SK-N-SH treated with all-trans-retinoic acid at 6 μM for 48 hours (cell line): ENCODE measurements around the gene CSRP2.

ENCODE experiments used
- ATAC-seq: fragments of 200-7000 bp; cut with Tn5 transposase; 3 replicates; pipeline ENCODE4 v1.9.1; 2020; ENCODE audit warnings: mild to moderate bottlenecking, moderate library complexity
- ARNTL ChIP-seq: fragments of 450-650 bp; formaldehyde crosslinking; IDR thresholded peaks from 2 replicates; pipeline ENCODE4 v1.5.0; 2020; ENCODE audit warnings: low read depth, mild to moderate bottlenecking, moderate library complexity, borderline replicate concordance
- CSDC2 ChIP-seq: fragments of 250-450 bp; sonication (Bioruptor Pico); IDR thresholded peaks from 2 replicates; pipeline ENCODE4 v1.5.0; 2020; ENCODE audit warnings: mild to moderate bottlenecking, moderate library complexity
- ESRRG ChIP-seq: fragments of 250-450 bp; sonication (Bioruptor Pico); IDR thresholded peaks from 2 replicates; pipeline ENCODE4 v1.6.1; 2021; ENCODE audit warnings: mild to moderate bottlenecking
- ISL1 ChIP-seq: fragments of 250-450 bp; sonication (Bioruptor Pico); IDR thresholded peaks from 2 replicates; pipeline ENCODE4 v2.1.2; 2022; ENCODE audit warnings: mild to moderate bottlenecking, moderate library complexity
- OSR1 ChIP-seq: fragments of 250-450 bp; sonication (Bioruptor Pico); IDR thresholded peaks from 2 replicates; pipeline ENCODE4 v1.8.0; 2022; ENCODE audit warnings: moderate library complexity, mild to moderate bottlenecking, inconsistent platforms
- PPARA ChIP-seq: fragments of 250-450 bp; sonication (Bioruptor Pico); IDR thresholded peaks from 2 replicates; pipeline ENCODE4 v1.5.0; 2020; ENCODE audit warnings: mild to moderate bottlenecking, borderline replicate concordance
- RARB ChIP-seq: fragments of 250-450 bp; sonication (Bioruptor Pico); IDR thresholded peaks from 2 replicates; pipeline ENCODE4 v1.8.0; 2021; ENCODE audit warnings: mild to moderate bottlenecking, moderate library complexity
- SNAI2 ChIP-seq: fragments of 250-450 bp; sonication (Bioruptor Pico); IDR thresholded peaks from 2 replicates; pipeline ENCODE4 v1.5.0; 2020; ENCODE audit warnings: mild to moderate bottlenecking, moderate library complexity
- TCF4 ChIP-seq: fragments of 250-450 bp; sonication (Bioruptor Pico); IDR thresholded peaks from 2 replicates; pipeline ENCODE4 v1.8.0; 2021; ENCODE audit warnings: mild to moderate bottlenecking, moderate library complexity, borderline replicate concordance
- TOX ChIP-seq: fragments of 250-450 bp; sonication (Bioruptor Pico); IDR thresholded peaks from 2 replicates; pipeline ENCODE4 v1.8.0; 2021; ENCODE audit warnings: mild to moderate bottlenecking, moderate library complexity, borderline replicate concordance
- ZC3H10 ChIP-seq: fragments of 250-450 bp; sonication (Bioruptor Pico); IDR thresholded peaks from 2 replicates; pipeline ENCODE4 v1.5.1; 2021; ENCODE audit warnings: mild to moderate bottlenecking, moderate library complexity
- ZFP3 ChIP-seq: fragments of 250-450 bp; sonication (Bioruptor Pico); IDR thresholded peaks from 2 replicates; pipeline ENCODE4 v1.5.0; 2020; ENCODE audit warnings: mild to moderate bottlenecking, moderate library complexity
- ZNF565 ChIP-seq: fragments of 450-650 bp; formaldehyde crosslinking; conservative IDR thresholded peaks from 2 replicates; pipeline ENCODE4 v1.5.0; 2020; ENCODE audit warnings: low read depth, mild to moderate bottlenecking, moderate library complexity
- ZNF8 ChIP-seq: fragments of 450-650 bp; formaldehyde crosslinking; IDR thresholded peaks from 2 replicates; pipeline ENCODE4 v1.5.0; 2020; ENCODE audit warnings: mild to moderate bottlenecking, moderate library complexity
- TF ChIP-seq, protein P1 (sequence below): fragments of 250-450 bp; sonication (Bioruptor Pico); IDR thresholded peaks from 2 replicates; pipeline ENCODE4 v1.5.1; 2021; ENCODE audit warnings: mild to moderate bottlenecking, moderate library complexity
- TF ChIP-seq, protein P2 (sequence below): fragments of 250-450 bp; sonication (Bioruptor Pico); IDR thresholded peaks from 2 replicates; pipeline ENCODE4 v1.5.1; 2020; ENCODE audit warnings: low read depth, mild to moderate bottlenecking, moderate library complexity
- TF ChIP-seq, protein P3 (sequence below): fragments of 250-450 bp; sonication (Bioruptor Pico); IDR thresholded peaks from 2 replicates; pipeline ENCODE4 v1.5.0; 2020; ENCODE audit warnings: mild to moderate bottlenecking, moderate library complexity
- TF ChIP-seq, protein P4 (sequence below): fragments of 250-450 bp; sonication (Bioruptor Pico); IDR thresholded peaks from 2 replicates; pipeline ENCODE4 v1.8.0; 2021; ENCODE audit warnings: low read depth, mild to moderate bottlenecking, moderate library complexity, borderline replicate concordance
- TF ChIP-seq, protein P5 (sequence below): fragments of 250-450 bp; sonication (Bioruptor Pico); IDR thresholded peaks from 2 replicates; pipeline ENCODE4 v1.8.0; 2020; ENCODE audit warnings: mild to moderate bottlenecking, moderate library complexity, borderline replicate concordance

The CSRP2 gene

DNA sequence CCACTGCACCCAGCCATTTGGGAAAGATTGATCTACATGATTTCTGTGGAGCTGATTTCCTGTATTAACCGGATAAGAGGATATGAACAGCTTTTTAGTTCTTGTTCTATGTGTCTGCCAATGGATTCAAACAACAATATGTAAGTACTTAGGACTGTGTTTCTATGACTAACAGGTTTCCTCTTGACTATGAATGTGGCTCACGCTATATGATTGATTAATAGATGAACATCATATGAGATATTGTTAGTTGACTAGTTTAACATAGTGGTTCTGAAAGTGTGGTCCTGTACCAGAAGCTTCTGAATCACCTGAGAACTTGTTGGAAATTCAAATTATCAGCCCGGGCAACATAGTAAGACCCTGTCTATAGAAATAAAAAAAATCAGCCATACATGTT, 12.8 kb upstream of the CSRP2 start:
- ATAC-seq = no peak
- TF ChIP-seq ZFP3 (CRISPR knock-in tag) (no peak), ZNF8 (CRISPR knock-in tag) (no peak), ISL1 (no peak), ARNTL (no peak), CSDC2 (CRISPR knock-in tag) (no peak), TOX (CRISPR knock-in tag) (no peak), RARB (no peak), TCF4 (CRISPR knock-in tag) (no peak), ESRRG (no peak), SNAI2 (CRISPR knock-in tag) (no peak), ZC3H10 (no peak)
- TF ChIP-seq, protein P1, sequence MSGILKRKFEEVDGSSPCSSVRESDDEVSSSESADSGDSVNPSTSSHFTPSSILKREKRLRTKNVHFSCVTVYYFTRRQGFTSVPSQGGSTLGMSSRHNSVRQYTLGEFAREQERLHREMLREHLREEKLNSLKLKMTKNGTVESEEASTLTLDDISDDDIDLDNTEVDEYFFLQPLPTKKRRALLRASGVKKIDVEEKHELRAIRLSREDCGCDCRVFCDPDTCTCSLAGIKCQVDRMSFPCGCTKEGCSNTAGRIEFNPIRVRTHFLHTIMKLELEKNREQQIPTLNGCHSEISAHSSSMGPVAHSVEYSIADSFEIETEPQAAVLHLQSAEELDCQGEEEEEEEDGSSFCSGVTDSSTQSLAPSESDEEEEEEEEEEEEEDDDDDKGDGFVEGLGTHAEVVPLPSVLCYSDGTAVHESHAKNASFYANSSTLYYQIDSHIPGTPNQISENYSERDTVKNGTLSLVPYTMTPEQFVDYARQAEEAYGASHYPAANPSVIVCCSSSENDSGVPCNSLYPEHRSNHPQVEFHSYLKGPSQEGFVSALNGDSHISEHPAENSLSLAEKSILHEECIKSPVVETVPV = no peak
- TF ChIP-seq, protein P2, sequence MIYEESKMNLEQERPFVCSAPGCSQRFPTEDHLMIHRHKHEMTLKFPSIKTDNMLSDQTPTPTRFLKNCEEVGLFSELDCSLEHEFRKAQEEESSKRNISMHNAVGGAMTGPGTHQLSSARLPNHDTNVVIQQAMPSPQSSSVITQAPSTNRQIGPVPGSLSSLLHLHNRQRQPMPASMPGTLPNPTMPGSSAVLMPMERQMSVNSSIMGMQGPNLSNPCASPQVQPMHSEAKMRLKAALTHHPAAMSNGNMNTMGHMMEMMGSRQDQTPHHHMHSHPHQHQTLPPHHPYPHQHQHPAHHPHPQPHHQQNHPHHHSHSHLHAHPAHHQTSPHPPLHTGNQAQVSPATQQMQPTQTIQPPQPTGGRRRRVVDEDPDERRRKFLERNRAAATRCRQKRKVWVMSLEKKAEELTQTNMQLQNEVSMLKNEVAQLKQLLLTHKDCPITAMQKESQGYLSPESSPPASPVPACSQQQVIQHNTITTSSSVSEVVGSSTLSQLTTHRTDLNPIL = no peak
- TF ChIP-seq, protein P3, sequence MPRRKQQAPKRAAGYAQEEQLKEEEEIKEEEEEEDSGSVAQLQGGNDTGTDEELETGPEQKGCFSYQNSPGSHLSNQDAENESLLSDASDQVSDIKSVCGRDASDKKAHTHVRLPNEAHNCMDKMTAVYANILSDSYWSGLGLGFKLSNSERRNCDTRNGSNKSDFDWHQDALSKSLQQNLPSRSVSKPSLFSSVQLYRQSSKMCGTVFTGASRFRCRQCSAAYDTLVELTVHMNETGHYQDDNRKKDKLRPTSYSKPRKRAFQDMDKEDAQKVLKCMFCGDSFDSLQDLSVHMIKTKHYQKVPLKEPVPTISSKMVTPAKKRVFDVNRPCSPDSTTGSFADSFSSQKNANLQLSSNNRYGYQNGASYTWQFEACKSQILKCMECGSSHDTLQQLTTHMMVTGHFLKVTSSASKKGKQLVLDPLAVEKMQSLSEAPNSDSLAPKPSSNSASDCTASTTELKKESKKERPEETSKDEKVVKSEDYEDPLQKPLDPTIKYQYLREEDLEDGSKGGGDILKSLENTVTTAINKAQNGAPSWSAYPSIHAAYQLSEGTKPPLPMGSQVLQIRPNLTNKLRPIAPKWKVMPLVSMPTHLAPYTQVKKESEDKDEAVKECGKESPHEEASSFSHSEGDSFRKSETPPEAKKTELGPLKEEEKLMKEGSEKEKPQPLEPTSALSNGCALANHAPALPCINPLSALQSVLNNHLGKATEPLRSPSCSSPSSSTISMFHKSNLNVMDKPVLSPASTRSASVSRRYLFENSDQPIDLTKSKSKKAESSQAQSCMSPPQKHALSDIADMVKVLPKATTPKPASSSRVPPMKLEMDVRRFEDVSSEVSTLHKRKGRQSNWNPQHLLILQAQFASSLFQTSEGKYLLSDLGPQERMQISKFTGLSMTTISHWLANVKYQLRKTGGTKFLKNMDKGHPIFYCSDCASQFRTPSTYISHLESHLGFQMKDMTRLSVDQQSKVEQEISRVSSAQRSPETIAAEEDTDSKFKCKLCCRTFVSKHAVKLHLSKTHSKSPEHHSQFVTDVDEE (CRISPR knock-in tag) = no peak
- TF ChIP-seq, protein P4, sequence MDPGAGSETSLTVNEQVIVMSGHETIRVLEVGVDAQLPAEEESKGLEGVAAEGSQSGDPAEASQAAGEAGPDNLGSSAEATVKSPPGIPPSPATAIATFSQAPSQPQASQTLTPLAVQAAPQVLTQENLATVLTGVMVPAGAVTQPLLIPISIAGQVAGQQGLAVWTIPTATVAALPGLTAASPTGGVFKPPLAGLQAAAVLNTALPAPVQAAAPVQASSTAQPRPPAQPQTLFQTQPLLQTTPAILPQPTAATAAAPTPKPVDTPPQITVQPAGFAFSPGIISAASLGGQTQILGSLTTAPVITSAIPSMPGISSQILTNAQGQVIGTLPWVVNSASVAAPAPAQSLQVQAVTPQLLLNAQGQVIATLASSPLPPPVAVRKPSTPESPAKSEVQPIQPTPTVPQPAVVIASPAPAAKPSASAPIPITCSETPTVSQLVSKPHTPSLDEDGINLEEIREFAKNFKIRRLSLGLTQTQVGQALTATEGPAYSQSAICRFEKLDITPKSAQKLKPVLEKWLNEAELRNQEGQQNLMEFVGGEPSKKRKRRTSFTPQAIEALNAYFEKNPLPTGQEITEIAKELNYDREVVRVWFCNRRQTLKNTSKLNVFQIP (CRISPR knock-in tag) = no peak
- TF ChIP-seq, protein P5, sequence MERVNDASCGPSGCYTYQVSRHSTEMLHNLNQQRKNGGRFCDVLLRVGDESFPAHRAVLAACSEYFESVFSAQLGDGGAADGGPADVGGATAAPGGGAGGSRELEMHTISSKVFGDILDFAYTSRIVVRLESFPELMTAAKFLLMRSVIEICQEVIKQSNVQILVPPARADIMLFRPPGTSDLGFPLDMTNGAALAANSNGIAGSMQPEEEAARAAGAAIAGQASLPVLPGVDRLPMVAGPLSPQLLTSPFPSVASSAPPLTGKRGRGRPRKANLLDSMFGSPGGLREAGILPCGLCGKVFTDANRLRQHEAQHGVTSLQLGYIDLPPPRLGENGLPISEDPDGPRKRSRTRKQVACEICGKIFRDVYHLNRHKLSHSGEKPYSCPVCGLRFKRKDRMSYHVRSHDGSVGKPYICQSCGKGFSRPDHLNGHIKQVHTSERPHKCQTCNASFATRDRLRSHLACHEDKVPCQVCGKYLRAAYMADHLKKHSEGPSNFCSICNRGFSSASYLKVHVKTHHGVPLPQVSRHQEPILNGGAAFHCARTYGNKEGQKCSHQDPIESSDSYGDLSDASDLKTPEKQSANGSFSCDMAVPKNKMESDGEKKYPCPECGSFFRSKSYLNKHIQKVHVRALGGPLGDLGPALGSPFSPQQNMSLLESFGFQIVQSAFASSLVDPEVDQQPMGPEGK (CRISPR knock-in tag) = no peak

DNA sequence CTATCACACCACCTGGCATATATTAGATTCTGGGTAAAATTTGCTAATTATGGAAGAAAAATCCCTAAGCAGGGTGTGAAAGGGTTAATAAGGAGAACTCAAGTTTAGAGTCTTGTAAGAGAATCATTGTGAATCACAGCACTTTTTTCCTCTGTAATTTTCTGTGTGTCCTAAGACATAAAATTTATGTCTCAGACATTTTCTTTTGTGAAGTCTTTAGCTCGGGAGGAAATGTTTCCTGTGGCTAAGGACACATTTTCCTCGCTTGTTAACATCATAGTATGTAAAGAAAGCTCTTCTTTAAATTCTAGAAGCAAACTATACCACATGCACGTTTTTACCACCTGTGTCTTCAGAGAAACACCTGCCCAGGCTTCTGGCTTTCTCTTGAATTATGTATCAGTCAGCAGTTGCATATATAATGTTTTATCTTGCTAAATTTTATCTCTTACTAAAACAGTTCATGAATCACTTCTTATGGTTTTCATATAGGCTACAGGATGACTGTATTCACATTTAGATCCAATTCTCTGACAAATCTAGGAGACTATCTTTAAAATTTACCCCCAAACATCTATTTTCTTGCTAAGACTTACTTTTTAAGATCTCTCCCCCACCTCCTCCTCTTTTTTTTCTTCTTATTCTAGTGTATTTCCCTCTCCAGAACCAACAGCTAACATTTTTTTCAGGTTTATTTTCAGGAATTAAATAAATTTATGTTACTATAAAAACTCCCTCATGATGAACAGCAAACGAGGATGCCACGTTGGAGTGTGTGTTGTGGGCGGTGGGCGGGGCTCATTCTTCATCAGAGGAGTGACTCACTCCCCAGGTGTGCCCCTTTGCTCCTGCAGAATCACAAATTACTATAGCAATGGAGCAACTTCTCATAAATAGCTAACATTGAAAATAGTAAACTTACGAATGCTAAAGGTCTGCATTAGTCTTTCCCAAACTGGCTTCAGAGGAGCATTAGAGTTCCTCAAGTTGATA, 11.6 kb upstream of the CSRP2 start:
- ATAC-seq = no peak
- no peak for TF ChIP-seq SNAI2 (CRISPR knock-in tag)
- no peak for TF ChIP-seq TOX (CRISPR knock-in tag)
- TF ChIP-seq, protein P4 (CRISPR knock-in tag) = no peak
- TF ChIP-seq, protein P2 = no peak
- TF ChIP-seq PPARA (CRISPR knock-in tag) = no peak
- no peak for TF ChIP-seq ZNF565 (CRISPR knock-in tag)
- no peak for TF ChIP-seq ESRRG
- TF ChIP-seq ZNF8 (CRISPR knock-in tag) = no peak
- TF ChIP-seq, protein P3 (CRISPR knock-in tag) = no peak
- TF ChIP-seq, protein P5 (CRISPR knock-in tag) = no peak
- no peak for TF ChIP-seq ZC3H10
- TF ChIP-seq RARB = no peak
- TF ChIP-seq OSR1 = no peak
- no peak for TF ChIP-seq CSDC2 (CRISPR knock-in tag)
